Calu3 (cell line): ENCODE data around the gene ARMH3. TPM values are rescaled to one million over a fixed set of nuclear protein-coding genes. Genes with fewer than 3 reads are reported as not detected.

ENCODE experiments used
- BruUV-seq: library from RNA; stranded (reverse); fragments of 400-500 nt; replicated peaks from 2 replicates; lab custom pipeline; 2021; lab: Mats Ljungman, UMichigan
- CTCF ChIA-PET: fragments of 300-600 bp; sonication (Branson Sonifier 250); formaldehyde crosslinking; loops from one replicate; lab custom pipeline; 2022; ENCODE audit warnings: antibody characterized with exemption; lab: Charles Lee
- DNase-seq: peaks from one replicate; pipeline ENCODE4 v3.0.0; 2022
- H3K27ac Mint-ChIP-seq: one replicate; pipeline ENCODE4 v1.8.0; 2022; ENCODE audit warnings: mixed read lengths; ENCODE audit not compliant: unreplicated experiment
- H3K27me3 Mint-ChIP-seq: one replicate; pipeline ENCODE4 v1.8.0; 2022; ENCODE audit warnings: mixed read lengths; ENCODE audit not compliant: unreplicated experiment
- H3K36me3 Mint-ChIP-seq: one replicate; pipeline ENCODE4 v1.8.0; 2022; ENCODE audit warnings: mild to moderate bottlenecking, moderate library complexity, mixed read lengths; ENCODE audit not compliant: insufficient read depth, unreplicated experiment
- H3K4me1 Mint-ChIP-seq: one replicate; pipeline ENCODE4 v1.8.0; 2022; ENCODE audit warnings: mild to moderate bottlenecking, low read depth, mixed read lengths; ENCODE audit not compliant: unreplicated experiment
- H3K4me3 Mint-ChIP-seq: one replicate; pipeline ENCODE4 v1.8.0; 2022; ENCODE audit warnings: mild to moderate bottlenecking, low read depth, moderate library complexity, mixed read lengths; ENCODE audit not compliant: unreplicated experiment
- H3K9me3 Mint-ChIP-seq: one replicate; pipeline ENCODE4 v1.8.0; 2022; ENCODE audit warnings: low read depth, mixed read lengths; ENCODE audit not compliant: unreplicated experiment
- intact Hi-C: fragments of 100-400 bp; cut with micrococcal nuclease; formaldehyde crosslinking; loops from one replicate; pipeline ENCODE4 v1.10.0; 2022; ENCODE audit not compliant: unreplicated experiment
- total RNA-seq: library from RNA; stranded (reverse); gene quantifications from 2 replicates; pipeline ENCODE4 v1.2.3, GENCODE V29; 2022
- TF ChIP-seq, protein P1 (sequence below): fragments of 200-600 bp; IDR thresholded peaks from one replicate; pipeline ENCODE4 v1.8.0; 2022; ENCODE audit warnings: antibody characterized with exemption; ENCODE audit not compliant: unreplicated experiment

ARMH3 gene
- total RNA-seq, 1 experiment from 2014 or later = 14.1 TPM

- intact Hi-C loops = no loop called here
- Mint-ChIP-seq H3K36me3 (no peaks in the 10 kb centered on the region), H3K4me3 (no peak overlapping the region), H3K27ac (no peak overlapping the region), H3K27me3 (peaks cover 4% of the 10 kb centered on the region), H3K9me3 (no peaks in the 10 kb centered on the region), H3K4me1 (no peaks in the 10 kb centered on the region)
- DNase-seq = no peak
- TF ChIP-seq, protein P1, sequence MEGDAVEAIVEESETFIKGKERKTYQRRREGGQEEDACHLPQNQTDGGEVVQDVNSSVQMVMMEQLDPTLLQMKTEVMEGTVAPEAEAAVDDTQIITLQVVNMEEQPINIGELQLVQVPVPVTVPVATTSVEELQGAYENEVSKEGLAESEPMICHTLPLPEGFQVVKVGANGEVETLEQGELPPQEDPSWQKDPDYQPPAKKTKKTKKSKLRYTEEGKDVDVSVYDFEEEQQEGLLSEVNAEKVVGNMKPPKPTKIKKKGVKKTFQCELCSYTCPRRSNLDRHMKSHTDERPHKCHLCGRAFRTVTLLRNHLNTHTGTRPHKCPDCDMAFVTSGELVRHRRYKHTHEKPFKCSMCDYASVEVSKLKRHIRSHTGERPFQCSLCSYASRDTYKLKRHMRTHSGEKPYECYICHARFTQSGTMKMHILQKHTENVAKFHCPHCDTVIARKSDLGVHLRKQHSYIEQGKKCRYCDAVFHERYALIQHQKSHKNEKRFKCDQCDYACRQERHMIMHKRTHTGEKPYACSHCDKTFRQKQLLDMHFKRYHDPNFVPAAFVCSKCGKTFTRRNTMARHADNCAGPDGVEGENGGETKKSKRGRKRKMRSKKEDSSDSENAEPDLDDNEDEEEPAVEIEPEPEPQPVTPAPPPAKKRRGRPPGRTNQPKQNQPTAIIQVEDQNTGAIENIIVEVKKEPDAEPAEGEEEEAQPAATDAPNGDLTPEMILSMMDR = no peak
- CTCF ChIA-PET = no interaction called here
- BruUV-seq = no TSS peak
Measured at GRCh38 chr10:102083541-102083940, 27.6 kb upstream of the ARMH3 start.

DNA sequence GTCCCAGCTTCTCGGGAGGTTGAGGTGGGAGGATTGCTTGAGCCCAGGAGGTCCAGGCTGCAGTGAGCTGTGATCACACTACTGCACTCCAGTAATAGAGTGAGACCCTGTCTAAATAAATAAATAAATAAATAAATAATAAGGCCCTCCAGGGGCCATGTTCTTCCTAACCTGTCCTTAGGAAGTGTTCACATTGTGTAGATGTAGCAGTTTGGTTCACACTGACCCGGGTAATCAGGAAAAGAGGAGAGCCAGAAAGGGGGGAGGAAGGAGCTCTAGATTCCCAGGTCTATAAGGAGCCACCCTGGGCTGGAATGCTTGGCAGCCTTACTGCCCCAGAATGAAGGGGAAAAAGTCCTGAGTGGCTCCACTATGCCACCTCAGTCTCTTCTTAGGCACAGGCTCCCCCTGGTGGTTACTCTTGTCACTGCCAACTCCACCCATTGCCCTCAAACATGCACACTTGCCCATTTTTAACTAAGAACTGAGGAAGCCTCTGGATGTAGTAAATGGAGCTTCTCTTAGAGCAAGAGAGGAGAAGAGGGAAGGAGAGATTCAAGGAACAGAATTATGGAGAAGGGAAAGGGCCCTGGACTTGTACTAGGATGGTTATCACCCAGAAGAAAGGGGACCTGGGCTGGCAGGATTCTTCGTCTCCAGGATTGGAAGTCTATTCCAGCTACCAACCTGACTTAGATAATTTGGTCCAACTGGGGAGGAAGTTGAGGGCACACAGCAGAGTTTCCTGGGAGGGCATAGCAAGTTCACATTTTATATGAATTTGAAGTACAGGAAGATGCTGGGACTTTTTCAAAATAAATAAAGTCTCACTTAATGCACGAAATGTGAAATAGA lies 16.9 kb upstream of the ARMH3 start:
- H3K27ac Mint-ChIP-seq = no peak overlapping the region

GRCh38 chr10:102069071-102069470 lies 13.1 kb upstream of the ARMH3 start:
- BruUV-seq = no TSS peak
- no peak for DNase-seq
- peaks cover 20% of the 10 kb centered on the region for H3K4me1 Mint-ChIP-seq
- TF ChIP-seq, protein P1 = no peak
- H3K36me3 Mint-ChIP-seq = peaks cover 19% of the 10 kb centered on the region
- H3K4me3 Mint-ChIP-seq = no peak overlapping the region
- H3K27ac Mint-ChIP-seq = no peak overlapping the region
- no peaks in the 10 kb centered on the region for H3K9me3 Mint-ChIP-seq
- H3K27me3 Mint-ChIP-seq = no peaks in the 10 kb centered on the region
- CTCF ChIA-PET = no interaction called here
- intact Hi-C loops = no loop called here

More for the DNA sequence above, 16.9 kb upstream of the ARMH3 start:
- H3K27me3 Mint-ChIP-seq = peaks cover 24% of the 10 kb centered on the region
- peak; percentile 80 for DNase-seq
- H3K4me3 Mint-ChIP-seq = no peak overlapping the region
- intact Hi-C loops = loop anchor here (2.0 to 5.0 kb wide), 2 partner anchors 181 to 232 kb away; no protein-coding TSS in a partner anchor
- TF ChIP-seq, protein P1 = peak; percentile 79
- BruUV-seq = no TSS peak
- CTCF ChIA-PET = interaction anchor here (0.9 to 1.4 kb wide), 4 partner anchors 8 to 470 kb away, joined by 3 to 4 read pairs (median 3); no protein-coding TSS in a partner anchor
- H3K9me3 Mint-ChIP-seq = no peaks in the 10 kb centered on the region
- peaks cover 12% of the 10 kb centered on the region for H3K4me1 Mint-ChIP-seq
- no peaks in the 10 kb centered on the region for H3K36me3 Mint-ChIP-seq

- DNase-seq = peak; percentile 5
- peaks cover 22% of the 10 kb centered on the region for H3K4me1 Mint-ChIP-seq
- peaks cover 19% of the 10 kb centered on the region for H3K36me3 Mint-ChIP-seq
- H3K4me3 Mint-ChIP-seq = no peak overlapping the region
- intact Hi-C loops = no loop called here
- no peaks in the 10 kb centered on the region for H3K27me3 Mint-ChIP-seq
- H3K27ac Mint-ChIP-seq = no peak overlapping the region
- CTCF ChIA-PET = interaction anchor here (0.9 kb wide), 1 partner anchor 228 kb away, joined by 3 read pairs; no protein-coding TSS in a partner anchor
- TF ChIP-seq, protein P1 = no peak
- H3K9me3 Mint-ChIP-seq = no peaks in the 10 kb centered on the region
- BruUV-seq = no TSS peak
Measured at GRCh38 chr10:102068216-102068615, 12.2 kb upstream of the ARMH3 start.
